AG08395 (cell line): ENCODE measurements around the gene TIMM44.
A peak's percentile ranks its signal among the peaks of the same experiment; 100 is the strongest.
"Not testable (repeated sequence)": the region's sequence is repeated elsewhere in the genome, so short reads cannot be mapped to it uniquely, and the experiment has no call there.

Experiments
- DNase-seq: peaks from one replicate; pipeline ENCODE4 v3.0.0; 2012; ENCODE audit warnings: mixed read lengths, low spot score

The TIMM44 gene

GRCh38 chr19:7947939-7948338 is 4.5 kb upstream of the TIMM44 start:
- no peak for DNase-seq

- peak; percentile 85 for DNase-seq
Measured at GRCh38 chr19:7944177-7944761, 803 bp upstream of the TIMM44 start.

- no peak for DNase-seq
Measured at GRCh38 chr19:7942981-7943443, 454 bp downstream of the TIMM44 start.

GRCh38 chr19:7941895-7942596 is 1.4 kb downstream of the TIMM44 start:
- no peak for DNase-seq

- DNase-seq = no peak
Measured at GRCh38 chr19:7940841-7941240, 2.6 kb downstream of the TIMM44 start.

- no peak for DNase-seq
Measured at GRCh38 chr19:7934766-7935165, 8.7 kb downstream of the TIMM44 start.

GRCh38 chr19:7933828-7934725 is 9.4 kb downstream of the TIMM44 start:
- DNase-seq = no peak

GRCh38 chr19:7933411-7933810 is 10.1 kb downstream of the TIMM44 start:
- no peak for DNase-seq

GRCh38 chr19:7932930-7933300 is 10.6 kb downstream of the TIMM44 start:
- no peak for DNase-seq

GRCh38 chr19:7932276-7932929 is 11.1 kb downstream of the TIMM44 start:
- DNase-seq = no peak

- DNase-seq = no peak
Measured at GRCh38 chr19:7931221-7932061, 12.0 kb downstream of the TIMM44 start.

GRCh38 chr19:7930765-7931164 is 12.7 kb downstream of the TIMM44 start:
- DNase-seq = no peak

- not testable (repeated sequence) for DNase-seq
Measured at GRCh38 chr19:7930030-7930429, 13.4 kb downstream of the TIMM44 start.

GRCh38 chr19:7928741-7929701 is 14.4 kb downstream of the TIMM44 start:
- peak; percentile 72 for DNase-seq

GRCh38 chr19:7928334-7928706 is 15.1 kb downstream of the TIMM44 start:
- no peak for DNase-seq

- DNase-seq = no peak
Measured at GRCh38 chr19:7927605-7928333, 15.7 kb downstream of the TIMM44 start.

GRCh38 chr19:7926727-7927604 is 16.5 kb downstream of the TIMM44 start:
- no peak for DNase-seq

- peak; percentile 77 for DNase-seq
Measured at GRCh38 chr19:7926021-7926726, 17.3 kb downstream of the TIMM44 start, which contains the start of gene CTXN1. TSS of gene CTXN1 (minus strand) at chr19:7926135. CDS start at chr19:7925538, 597 bp downstream.
